HepG2 (cell line): ENCODE results near the gene UBXN2A.

ENCODE experiments used
- CERS6 ChIP-seq: sonication (generic); formaldehyde crosslinking; IDR thresholded peaks from 2 replicates; pipeline ENCODE4 v1.5.0; 2020; ENCODE audit warnings: missing genetic modification reagents
- FOXC1 ChIP-seq: sonication (generic); formaldehyde crosslinking; IDR thresholded peaks from 2 replicates; pipeline ENCODE4 v1.8.0; 2022; ENCODE audit warnings: mild to moderate bottlenecking, missing genetic modification reagents, borderline replicate concordance
- HDAC1 ChIP-seq: sonication (generic); formaldehyde crosslinking; IDR thresholded peaks from 2 replicates; pipeline ENCODE4 v1.5.1; 2020; ENCODE audit warnings: mild to moderate bottlenecking, missing genetic modification reagents
- HDAC6 ChIP-seq: fragments of 200-600 bp; sonication (generic); IDR thresholded peaks from 2 replicates; pipeline ENCODE4 v1.7.0; 2017; ENCODE audit warnings: mild to moderate bottlenecking, antibody characterized with exemption, low read length, low read depth
- MAZ ChIP-seq, 2 experiments: sonication (generic) in 1 of 2; formaldehyde crosslinking in 1 of 2; IDR thresholded peaks; 2 replicates each; pipeline versions ENCODE4 v1.5.0 to v1.6.1; 2012 to 2020; ENCODE audit warnings: low read depth in 2 of 2, mild to moderate bottlenecking in 2 of 2, borderline replicate concordance in 1 of 2, improper control_type of control experiment in 1 of 2, low read length in 1 of 2, missing genetic modification reagents in 1 of 2, moderate library complexity in 1 of 2
- NONO ChIP-seq, 2 experiments: fragments of 450-650 bp in 1 of 2; sonication (generic) in 1 of 2; formaldehyde crosslinking in 1 of 2; IDR thresholded peaks in 1 of 2; conservative IDR thresholded peaks in 1 of 2; 2 replicates each; pipeline versions ENCODE4 v1.6.1 to v1.8.0; 2017 to 2022; ENCODE audit warnings: mild to moderate bottlenecking in 1 of 2, missing genetic modification reagents in 1 of 2, moderate library complexity in 1 of 2
- NR2F1 ChIP-seq, 2 experiments: fragments of 450-650 bp in 1 of 2; formaldehyde crosslinking in 1 of 2; IDR thresholded peaks; 2 replicates each; pipeline versions ENCODE4 v1.5.0 to v1.6.1; 2016 to 2020; ENCODE audit warnings: mild to moderate bottlenecking in 1 of 2, missing compliant biosample characterization in 1 of 2, missing genetic modification reagents in 1 of 2, moderate library complexity in 1 of 2
- SNAPC2 ChIP-seq: sonication (generic); formaldehyde crosslinking; IDR thresholded peaks from 2 replicates; pipeline ENCODE4 v1.8.1; 2022; ENCODE audit warnings: mild to moderate bottlenecking, missing genetic modification reagents
- ZNF331 ChIP-seq: sonication (generic); formaldehyde crosslinking; IDR thresholded peaks from 2 replicates; pipeline ENCODE4 v1.4.0; 2020; ENCODE audit warnings: missing genetic modification reagents
- TF ChIP-seq, protein P1 (sequence below): sonication (generic); formaldehyde crosslinking; conservative IDR thresholded peaks from 2 replicates; pipeline ENCODE4 v1.4.0; 2020; ENCODE audit warnings: missing genetic modification reagents
- TF ChIP-seq, protein P2 (sequence below): sonication (generic); formaldehyde crosslinking; conservative IDR thresholded peaks from 2 replicates; pipeline ENCODE4 v1.5.0; 2020; ENCODE audit warnings: missing genetic modification reagents

DNA sequence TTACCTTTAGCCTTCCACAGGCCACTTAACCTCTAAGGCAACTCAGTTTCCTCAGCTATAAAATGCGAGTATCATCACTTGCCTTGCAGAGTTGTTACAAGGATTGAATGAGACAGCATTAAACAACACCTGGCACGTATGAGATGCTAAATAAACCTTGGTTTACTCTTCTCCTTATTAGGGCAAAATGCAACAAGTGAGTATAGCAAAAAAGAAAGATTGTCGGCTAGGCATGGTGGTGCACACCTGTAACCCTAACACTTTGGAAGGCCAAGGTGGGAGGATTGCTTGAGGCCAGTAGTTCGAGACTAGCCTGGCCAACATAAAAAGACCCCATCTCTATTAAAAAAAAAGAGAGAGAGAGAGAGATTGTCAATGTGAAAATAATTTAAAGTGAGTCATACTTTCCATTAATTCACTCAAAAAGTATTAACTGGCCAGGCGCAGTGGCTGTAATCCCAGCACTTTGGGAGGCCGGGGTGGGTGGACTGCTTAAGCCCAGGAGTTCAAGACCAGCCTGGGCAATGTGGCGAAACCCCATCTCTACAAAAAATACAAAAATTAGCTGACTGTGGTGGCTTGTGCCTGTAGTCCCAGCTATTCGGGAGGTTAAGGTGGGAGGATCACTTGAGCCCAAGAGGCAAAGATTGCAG lies 21.3 kb upstream of the UBXN2A start:
- TF ChIP-seq HDAC1 (CRISPR knock-in tag) = no peak
- no peak for TF ChIP-seq HDAC6
- no peak for TF ChIP-seq CERS6 (CRISPR knock-in tag)
- TF ChIP-seq, protein P1, sequence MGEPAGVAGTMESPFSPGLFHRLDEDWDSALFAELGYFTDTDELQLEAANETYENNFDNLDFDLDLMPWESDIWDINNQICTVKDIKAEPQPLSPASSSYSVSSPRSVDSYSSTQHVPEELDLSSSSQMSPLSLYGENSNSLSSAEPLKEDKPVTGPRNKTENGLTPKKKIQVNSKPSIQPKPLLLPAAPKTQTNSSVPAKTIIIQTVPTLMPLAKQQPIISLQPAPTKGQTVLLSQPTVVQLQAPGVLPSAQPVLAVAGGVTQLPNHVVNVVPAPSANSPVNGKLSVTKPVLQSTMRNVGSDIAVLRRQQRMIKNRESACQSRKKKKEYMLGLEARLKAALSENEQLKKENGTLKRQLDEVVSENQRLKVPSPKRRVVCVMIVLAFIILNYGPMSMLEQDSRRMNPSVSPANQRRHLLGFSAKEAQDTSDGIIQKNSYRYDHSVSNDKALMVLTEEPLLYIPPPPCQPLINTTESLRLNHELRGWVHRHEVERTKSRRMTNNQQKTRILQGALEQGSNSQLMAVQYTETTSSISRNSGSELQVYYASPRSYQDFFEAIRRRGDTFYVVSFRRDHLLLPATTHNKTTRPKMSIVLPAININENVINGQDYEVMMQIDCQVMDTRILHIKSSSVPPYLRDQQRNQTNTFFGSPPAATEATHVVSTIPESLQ = no peak
- no peak for TF ChIP-seq ZNF331 (CRISPR knock-in tag)
- no peak for TF ChIP-seq MAZ (IDR thresholded peaks at IDR 0.05; ENCODE audit: borderline replicate concordance, low read depth, low read length)
- no peak for TF ChIP-seq MAZ (CRISPR knock-in tag; IDR thresholded peaks at IDR 0.05; ENCODE audit: low read depth)
- no peak for TF ChIP-seq FOXC1 (CRISPR knock-in tag)
- TF ChIP-seq, protein P2, sequence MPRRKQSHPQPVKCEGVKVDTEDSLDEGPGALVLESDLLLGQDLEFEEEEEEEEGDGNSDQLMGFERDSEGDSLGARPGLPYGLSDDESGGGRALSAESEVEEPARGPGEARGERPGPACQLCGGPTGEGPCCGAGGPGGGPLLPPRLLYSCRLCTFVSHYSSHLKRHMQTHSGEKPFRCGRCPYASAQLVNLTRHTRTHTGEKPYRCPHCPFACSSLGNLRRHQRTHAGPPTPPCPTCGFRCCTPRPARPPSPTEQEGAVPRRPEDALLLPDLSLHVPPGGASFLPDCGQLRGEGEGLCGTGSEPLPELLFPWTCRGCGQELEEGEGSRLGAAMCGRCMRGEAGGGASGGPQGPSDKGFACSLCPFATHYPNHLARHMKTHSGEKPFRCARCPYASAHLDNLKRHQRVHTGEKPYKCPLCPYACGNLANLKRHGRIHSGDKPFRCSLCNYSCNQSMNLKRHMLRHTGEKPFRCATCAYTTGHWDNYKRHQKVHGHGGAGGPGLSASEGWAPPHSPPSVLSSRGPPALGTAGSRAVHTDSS = no peak
- no peak for TF ChIP-seq NONO (IDR thresholded peaks at IDR 0.05)
- no peak for TF ChIP-seq NONO (CRISPR knock-in tag; conservative IDR thresholded peaks at IDR 0.05)
- no peak for TF ChIP-seq NR2F1 (CRISPR knock-in tag; IDR thresholded peaks at IDR 0.05)
- no peak for TF ChIP-seq SNAPC2 (CRISPR knock-in tag)
